Midbrain (tissue), 1 donor: ENCODE data around the gene ITGAL.
"Not testable (repeated sequence)": the region's sequence is repeated elsewhere in the genome, so short reads cannot be mapped to it uniquely, and the experiment has no call there.

Experiments
- DNase-seq: peaks from one replicate; lab custom pipeline; 2025; lab: John Stamatoyannopoulos, UW

ITGAL gene

DNA sequence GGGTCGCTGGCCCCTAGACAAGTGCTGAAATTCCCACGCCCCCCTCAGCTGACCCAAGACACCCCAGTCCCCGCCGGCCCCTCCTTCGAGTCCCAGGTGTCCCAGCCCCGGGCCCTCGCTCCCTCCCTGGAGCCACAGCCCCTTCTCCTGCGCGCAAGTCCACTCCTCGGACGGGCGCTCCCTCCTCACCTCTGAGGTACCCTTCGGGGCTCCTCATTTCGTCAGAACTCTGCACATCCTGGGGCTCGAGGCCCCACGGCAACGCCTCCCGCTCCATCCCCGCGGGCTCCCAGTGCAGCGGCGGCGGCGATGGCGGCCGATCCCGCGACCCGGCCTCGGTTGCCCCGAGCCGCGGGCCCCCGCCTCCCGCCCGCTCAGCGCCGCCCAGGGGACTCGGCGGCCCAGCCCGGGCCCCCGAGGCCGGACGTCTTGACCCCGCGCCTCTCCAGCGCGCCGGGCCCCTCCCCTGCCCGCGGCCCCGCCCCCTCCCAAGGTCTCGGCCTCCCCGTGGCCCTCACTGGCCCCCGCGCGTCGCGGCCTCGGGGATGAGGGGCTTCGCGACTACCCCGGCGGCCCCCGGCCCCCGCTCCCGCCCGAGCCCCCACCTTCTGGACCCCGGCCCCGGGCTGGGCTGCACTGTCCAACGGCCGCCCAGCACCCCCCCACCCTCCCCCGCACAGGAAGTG, 53.7 kb downstream of the ITGAL start, which contains the start of gene ZNF768:
TSS of gene ZNF768 (minus strand) at position 430 of the 686 bp plus-strand sequence. CDS start at position 277, 153 bp downstream.
- DNase-seq = peak; percentile 76

GRCh38 chr16:30526823-30527634, 54.5 kb downstream of the ITGAL start:
- peak; percentile 98 for DNase-seq

- DNase-seq = peak; percentile 53
These were observed 55.2 kb downstream of the ITGAL start for GRCh38 chr16:30527635-30528178.

- no peak for DNase-seq
These were observed 56.4 kb downstream of the ITGAL start for GRCh38 chr16:30528799-30529457.

- no peak for DNase-seq
These were observed 57.9 kb downstream of the ITGAL start for GRCh38 chr16:30530163-30531037.

GRCh38 chr16:30532285-30533145, 60.0 kb downstream of the ITGAL start:
- no peak for DNase-seq

DNA sequence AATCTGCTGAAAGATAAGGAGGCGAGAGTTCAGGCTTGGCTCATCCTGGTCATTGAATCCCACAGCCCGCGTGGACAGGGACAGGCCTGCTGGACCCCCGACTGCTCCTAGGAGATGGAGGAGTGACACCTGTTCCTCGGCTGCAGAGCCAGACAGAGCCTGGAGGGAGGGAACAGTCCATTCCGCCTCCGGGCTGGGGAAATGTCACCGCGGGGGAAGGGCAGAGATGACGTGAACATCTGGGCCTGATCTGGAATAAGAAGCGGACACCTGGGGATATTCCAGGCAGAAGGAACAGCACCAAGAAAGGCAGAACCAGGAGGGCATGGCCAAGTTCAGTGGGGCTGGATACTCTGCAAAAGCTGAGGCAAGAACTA, 60.6 kb downstream of the ITGAL start:
- no peak for DNase-seq

DNA sequence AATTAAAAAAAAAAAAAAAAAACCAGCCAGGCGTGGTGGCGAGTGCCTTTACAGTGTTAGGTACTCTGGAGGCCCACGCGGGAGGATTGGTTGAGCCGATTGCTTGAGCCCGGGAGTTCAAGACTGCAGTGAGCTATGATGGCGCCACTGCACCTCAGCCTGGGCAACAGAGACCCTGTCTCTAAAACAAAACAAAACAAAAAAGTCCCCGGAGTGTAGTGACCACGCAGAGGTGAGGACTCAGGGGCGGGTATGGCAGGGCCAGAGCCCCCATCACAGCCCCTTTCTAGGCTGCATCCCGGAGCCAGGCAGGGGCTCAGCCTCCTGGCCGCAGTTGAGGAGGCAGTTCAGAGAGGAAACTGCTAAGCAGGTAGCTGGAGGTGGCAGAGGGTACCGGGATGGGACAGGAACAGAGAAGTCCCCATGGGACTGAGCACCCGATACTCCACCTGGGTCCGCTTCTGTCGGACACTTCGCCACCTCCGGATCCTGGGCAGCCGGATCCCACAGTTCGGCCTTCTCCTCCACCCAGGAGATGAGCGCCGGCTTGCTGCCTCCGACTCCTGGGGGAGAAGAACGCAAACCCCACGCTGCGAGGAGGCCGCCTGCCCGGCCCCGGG, 61.3 kb downstream of the ITGAL start:
- DNase-seq = no peak

DNA sequence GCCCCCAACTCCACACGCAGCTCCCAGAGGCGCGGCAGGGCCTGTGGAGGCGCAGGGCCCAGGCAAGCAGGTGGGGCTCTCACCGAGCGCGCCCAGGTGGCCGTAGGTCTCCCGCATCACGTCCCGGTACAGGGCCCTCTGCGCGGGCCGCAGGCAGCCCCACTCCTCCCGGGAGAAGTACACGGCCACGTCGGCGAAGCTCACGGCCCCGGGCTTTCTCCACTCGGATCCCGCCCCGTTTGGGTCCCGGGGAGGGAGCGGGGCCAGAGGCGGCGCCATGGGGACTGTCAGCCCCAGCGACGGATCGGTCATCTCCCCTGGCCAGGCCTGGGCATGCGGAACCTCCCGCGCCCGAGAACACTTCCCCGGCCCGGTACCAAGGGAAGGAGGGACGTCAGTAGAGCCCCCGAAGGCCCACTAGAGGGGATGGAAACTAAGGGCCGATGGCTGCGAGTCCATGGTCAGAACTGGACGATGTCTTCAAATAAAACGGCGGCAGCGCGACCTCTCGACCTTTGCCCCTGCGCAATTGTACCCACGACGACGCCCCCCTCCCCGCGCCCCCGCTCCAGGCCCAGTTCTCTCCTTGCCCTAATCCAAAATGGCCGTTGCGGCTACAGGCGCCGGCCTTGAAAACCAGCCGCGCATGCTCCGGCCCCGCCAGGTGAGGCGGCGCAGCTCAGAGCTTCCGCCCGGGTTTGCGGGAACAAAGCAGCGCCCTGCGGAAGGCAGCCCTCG, 62.0 kb downstream of the ITGAL start, which contains the start of gene ZNF747:
TSS of gene ZNF747 (minus strand) at position 491 of the 738 bp plus-strand sequence. CDS start at position 312, 179 bp downstream.
- peak; percentile 96 for DNase-seq

DNA sequence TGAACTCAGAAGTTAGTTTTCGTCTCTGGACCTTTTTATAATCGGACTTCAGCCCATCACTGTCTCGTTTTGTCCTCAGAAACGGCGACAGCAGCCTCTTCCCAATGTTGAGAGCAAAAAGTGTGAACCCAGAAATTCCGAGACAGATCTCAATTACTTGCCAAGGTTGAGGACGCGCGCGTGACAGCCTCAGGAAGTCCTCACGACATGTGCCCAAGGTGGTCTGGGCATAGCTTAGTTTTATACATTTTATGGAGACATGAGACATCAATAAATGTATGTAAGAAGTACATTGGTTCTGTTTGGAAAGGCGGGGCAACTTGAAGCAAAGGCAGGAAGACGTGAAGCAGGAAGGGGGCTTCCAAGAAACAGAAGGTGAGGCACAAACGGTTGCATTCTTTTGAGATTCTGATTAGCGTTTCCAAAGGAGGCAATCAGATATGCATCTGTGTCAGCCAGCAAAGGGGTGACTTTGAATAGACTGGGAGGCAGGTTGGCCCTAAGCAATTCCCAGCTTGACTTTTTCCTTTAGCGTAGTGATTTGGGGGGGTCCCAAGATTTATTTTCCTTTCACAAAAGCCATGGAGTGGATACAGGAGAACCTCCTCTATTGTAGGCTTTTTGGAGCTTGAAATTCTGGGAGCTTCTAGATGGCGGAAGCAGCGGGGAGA, 62.7 kb downstream of the ITGAL start:
- peak; percentile 41 for DNase-seq

DNA sequence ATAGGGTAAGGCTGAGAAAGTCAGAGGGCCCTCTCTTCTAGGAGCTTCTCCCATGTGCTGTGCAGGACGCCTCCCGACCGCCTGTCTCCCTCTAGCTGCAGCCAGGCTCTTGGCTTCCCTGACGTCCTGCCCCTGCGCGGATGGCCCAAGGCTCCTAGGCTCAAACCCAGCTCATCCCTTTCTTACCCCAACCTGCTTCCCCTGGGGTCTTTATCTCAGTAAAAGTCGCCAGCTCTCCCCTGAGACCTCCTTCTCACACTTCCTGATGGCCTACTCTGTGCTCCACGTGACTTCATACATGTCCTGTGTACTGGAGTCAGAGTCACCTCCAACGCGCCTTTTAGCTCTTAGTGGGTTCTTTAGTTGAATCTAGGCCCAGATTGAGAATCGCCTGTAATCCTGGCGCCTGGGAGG, 63.2 kb downstream of the ITGAL start:
- DNase-seq = no peak

DNA sequence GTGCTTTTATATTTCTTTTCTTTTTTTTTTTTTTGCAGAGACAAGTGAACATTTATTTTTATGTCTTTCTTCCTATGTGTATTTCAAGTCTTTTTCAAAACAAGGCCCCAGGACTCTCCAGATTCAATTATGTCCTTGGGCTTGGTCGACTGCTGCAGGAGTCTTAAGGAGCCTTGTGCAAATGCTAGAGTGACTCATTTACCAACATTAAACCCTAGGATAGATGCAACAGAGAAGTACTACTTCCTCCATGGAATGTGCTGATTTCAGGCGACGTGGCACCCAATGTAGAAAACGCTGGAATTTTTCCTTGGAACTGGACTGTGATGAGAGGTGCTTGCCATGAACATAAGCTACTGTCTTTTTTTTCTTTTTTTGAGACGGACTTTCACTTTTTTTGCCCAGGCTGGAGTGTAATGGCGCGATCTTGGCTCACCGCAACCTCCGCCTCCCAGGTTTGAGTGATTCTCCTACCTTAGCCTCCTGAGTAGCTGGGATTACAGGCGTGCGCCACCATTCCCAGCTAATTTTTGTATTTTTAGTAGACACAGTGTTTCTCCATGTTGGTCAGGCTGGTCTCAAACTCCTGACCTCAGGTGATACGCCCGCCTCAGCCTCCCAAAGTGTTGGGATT, 64.0 kb downstream of the ITGAL start:
- not testable (repeated sequence) for DNase-seq

- DNase-seq = no peak
These were observed 66.7 kb downstream of the ITGAL start for GRCh38 chr16:30539000-30539964.

- not testable (repeated sequence) for DNase-seq
These were observed 67.5 kb downstream of the ITGAL start for GRCh38 chr16:30539986-30540526.

DNA sequence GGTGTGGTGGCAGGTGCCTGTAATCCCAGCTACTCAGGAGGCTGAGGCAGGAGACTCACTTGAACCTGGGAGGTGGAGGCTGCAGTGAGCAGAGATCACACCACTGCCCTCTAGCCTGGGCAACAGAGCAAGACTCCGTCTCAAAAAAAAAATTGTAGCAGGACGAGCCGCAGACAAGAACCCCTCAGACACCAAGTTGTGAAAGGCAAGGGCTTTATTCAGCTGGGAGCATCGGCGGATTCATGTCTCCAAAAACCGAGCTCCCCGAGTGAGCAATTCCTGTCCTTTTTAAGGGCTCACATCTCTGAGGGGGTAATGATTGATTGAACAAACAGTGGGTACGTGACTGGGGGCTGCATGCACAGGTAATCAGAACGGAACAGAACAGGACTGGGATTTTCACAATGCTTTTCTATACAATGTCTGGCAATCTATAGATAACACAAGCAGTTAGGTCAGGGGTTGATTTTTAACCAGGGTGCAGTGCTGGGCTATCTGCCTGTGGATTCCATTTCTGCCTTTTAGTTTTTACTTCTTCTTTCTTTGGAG, 68.4 kb downstream of the ITGAL start:
- not testable (repeated sequence) for DNase-seq
